ENCODE results near the gene CHST13. TPM values are rescaled to one million over a fixed set of nuclear protein-coding genes. Genes with fewer than 3 reads are reported as not detected.

CHST13 gene
- total RNA-seq, 8 experiments from 2014 or later = 0.28 to 1.6 (median 0.40) TPM; not detected in 5

GRCh38 chr3:126553284-126554084 lies 29.5 kb downstream of the CHST13 start:
- in situ Hi-C loops (cut with MboI; ENCODE audit: low pct_unique_long_range_greater_than_20kb in 2 of 9, low sequenced_read_pairs in 9 of 9, unreplicated experiment in 9 of 9) = no loop called here
- no peak overlapping the region for H3K4me3 ChIP-seq
- no peak overlapping the region for H3K27ac ChIP-seq
- ATAC-seq (replicated peaks in 6 of 8) = peak in 3 of 8 experiments; percentile 30 to 65 (median 59)
- H3K4me1 ChIP-seq (replicated peaks in 1 of 2) = peaks cover 0 to 6% of the 10 kb centered on the region in 2 donors
- 51 to 100% (median 86%) methylated on average over 2 to 8 of the region's 19 CpGs; no CpG with 5 or more reads in 3 of the 10 experiments for WGBS, 10 experiments

- ATAC-seq (replicated peaks in 6 of 8) = peak in 1 of 8 experiments; percentile 23
- Histone ChIP-seq H3K27ac (no peak overlapping the region), H3K4me1 (replicated peaks in 1 of 2) (no peaks in the 10 kb centered on the region), H3K4me3 (no peak overlapping the region)
- WGBS, 10 experiments = 65 to 96% (median 90%) methylated on average over 1 to 5 of the region's 19 CpGs; no CpG with 5 or more reads in 5 of the 10 experiments
- in situ Hi-C loops (cut with MboI; ENCODE audit: low pct_unique_long_range_greater_than_20kb in 2 of 9, low sequenced_read_pairs in 9 of 9, unreplicated experiment in 9 of 9) = no loop called here
Observed at GRCh38 chr3:126554560-126555525, 30.9 kb downstream of the CHST13 start.

GRCh38 chr3:126555795-126556636 lies 32.1 kb downstream of the CHST13 start:
- 47 to 100% (median 88%) methylated on average over 1 to 5 of the region's 10 CpGs; no CpG with 5 or more reads in 4 of the 10 experiments for WGBS, 10 experiments
- Histone ChIP-seq H3K4me1 (replicated peaks in 1 of 2) (no peaks in the 10 kb centered on the region), H3K27ac (no peak overlapping the region), H3K4me3 (no peak overlapping the region)
- in situ Hi-C loops (cut with MboI; ENCODE audit: low pct_unique_long_range_greater_than_20kb in 2 of 9, low sequenced_read_pairs in 9 of 9, unreplicated experiment in 9 of 9) = no loop called here
- no peak for ATAC-seq (replicated peaks in 6 of 8)

GRCh38 chr3:126556637-126557414 lies 32.9 kb downstream of the CHST13 start:
- in situ Hi-C loops (cut with MboI; ENCODE audit: low pct_unique_long_range_greater_than_20kb in 2 of 9, low sequenced_read_pairs in 9 of 9, unreplicated experiment in 9 of 9) = no loop called here
- ATAC-seq (replicated peaks in 6 of 8) = no peak
- Histone ChIP-seq H3K4me1 (replicated peaks in 1 of 2) (no peaks in the 10 kb centered on the region), H3K27ac (no peak overlapping the region), H3K4me3 (no peak overlapping the region)
- 40 to 100% (median 100%) methylated on average over 1 to 7 of the region's 8 CpGs; no CpG with 5 or more reads in 3 of the 10 experiments for WGBS, 10 experiments

- WGBS, 10 experiments = no CpG with 5 or more reads among the region's 11 CpGs
- in situ Hi-C loops (cut with MboI; ENCODE audit: low pct_unique_long_range_greater_than_20kb in 2 of 9, low sequenced_read_pairs in 9 of 9, unreplicated experiment in 9 of 9) = no loop called here
- Histone ChIP-seq H3K4me3 (no peak overlapping the region), H3K4me1 (replicated peaks in 1 of 2) (no peaks in the 10 kb centered on the region), H3K27ac (no peak overlapping the region)
- ATAC-seq (replicated peaks in 6 of 8) = no peak
Observed at GRCh38 chr3:126557415-126557745, 33.4 kb downstream of the CHST13 start.

- WGBS, 10 experiments = 0% methylated on average over 1 of the region's 6 CpGs; no CpG with 5 or more reads in 9 of the 10 experiments
- Histone ChIP-seq H3K27ac (no peak overlapping the region), H3K4me3 (no peak overlapping the region), H3K4me1 (replicated peaks in 1 of 2) (no peaks in the 10 kb centered on the region)
- ATAC-seq (replicated peaks in 6 of 8) = no peak
- in situ Hi-C loops (cut with MboI; ENCODE audit: low pct_unique_long_range_greater_than_20kb in 2 of 9, low sequenced_read_pairs in 9 of 9, unreplicated experiment in 9 of 9) = no loop called here
Observed at GRCh38 chr3:126557761-126558160, 33.8 kb downstream of the CHST13 start.

- Histone ChIP-seq H3K4me3 (no peak within 1 kb of the TSS), H3K27ac (no peak within 1 kb of the TSS), H3K4me1 (replicated peaks in 1 of 2) (no peaks in the 10 kb centered on the region)
- in situ Hi-C loops (cut with MboI; ENCODE audit: low pct_unique_long_range_greater_than_20kb in 2 of 9, low sequenced_read_pairs in 9 of 9, unreplicated experiment in 9 of 9) = no loop called here
- WGBS, 10 experiments = 40 to 81% (median 59%) methylated on average over 1 to 4 of the region's 9 CpGs; no CpG with 5 or more reads in 6 of the 10 experiments
- no peak for ATAC-seq (replicated peaks in 6 of 8)
Observed at GRCh38 chr3:126558336-126559071, 34.5 kb downstream of the CHST13 start, which contains the start of gene C3orf22. C3orf22 (minus strand) TSS chr3:126558932; CDS start chr3:126553390, 5,542 bp downstream.

- H3K27ac ChIP-seq = no peak overlapping the region
- ATAC-seq (replicated peaks in 6 of 8) = no peak
- WGBS, 10 experiments = 12 to 81% (median 64%) methylated on average over 2 of the region's 2 CpGs; no CpG with 5 or more reads in 1 of the 10 experiments
Observed at GRCh38 chr3:126562737-126563276, 38.9 kb downstream of the CHST13 start.

GRCh38 chr3:126567696-126568438 lies 43.9 kb downstream of the CHST13 start:
- in situ Hi-C loops (cut with MboI; ENCODE audit: low pct_unique_long_range_greater_than_20kb in 2 of 9, low sequenced_read_pairs in 9 of 9, unreplicated experiment in 9 of 9) = no loop called here
- Histone ChIP-seq H3K4me3 (no peak overlapping the region), H3K4me1 (replicated peaks in 1 of 2) (peaks cover 3 to 5% of the 10 kb centered on the region in 2 donors), H3K27ac (no peak overlapping the region)
- peak in 7 of 8 experiments; percentile 41 to 84 (median 75) for ATAC-seq (replicated peaks in 6 of 8)
- WGBS, 10 experiments = 20 to 83% (median 74%) methylated on average over 1 to 5 of the region's 10 CpGs; no CpG with 5 or more reads in 5 of the 10 experiments

More at GRCh38 chr3:126562737-126563276, 38.9 kb downstream of the CHST13 start:
- in situ Hi-C loops (cut with MboI; ENCODE audit: low pct_unique_long_range_greater_than_20kb in 2 of 9, low sequenced_read_pairs in 9 of 9, unreplicated experiment in 9 of 9) = no loop called here
- no peak overlapping the region for H3K4me3 ChIP-seq
- no peaks in the 10 kb centered on the region for H3K4me1 ChIP-seq (replicated peaks in 1 of 2)

- ATAC-seq (replicated peaks in 6 of 8) = peak in 1 of 8 experiments; percentile 41
- WGBS, 10 experiments = 0 to 100% (median 56%) methylated on average over 1 to 2 of the region's 3 CpGs; no CpG with 5 or more reads in 4 of the 10 experiments
- Histone ChIP-seq H3K4me1 (replicated peaks in 1 of 2) (peaks cover 3 to 5% of the 10 kb centered on the region in 2 donors), H3K27ac (no peak overlapping the region), H3K4me3 (no peak overlapping the region)
- in situ Hi-C loops (cut with MboI; ENCODE audit: low pct_unique_long_range_greater_than_20kb in 2 of 9, low sequenced_read_pairs in 9 of 9, unreplicated experiment in 9 of 9) = no loop called here
Observed at GRCh38 chr3:126568776-126569342, 44.9 kb downstream of the CHST13 start.

All from motor neuron (in vitro differentiated cells).